Subcutaneous adipose tissue (tissue), 4 donors: Measurements from ENCODE around the gene PCDHGA8. TPM values are rescaled to one million over a fixed set of nuclear protein-coding genes. Genes with fewer than 3 reads are reported as not detected.
"Not testable (repeated sequence)": the region's sequence is repeated elsewhere in the genome, so short reads cannot be mapped to it uniquely, and the experiment has no call there.

Experiments
- CTCF ChIP-seq: fragments of 450-650 bp; IDR thresholded peaks from one replicate; pipeline ENCODE4 v1.5.1; 2016; ENCODE audit warnings: low read depth, mild to moderate bottlenecking, control low read depth, antibody characterized with exemption, moderate library complexity
- total RNA-seq, 4 donors: library from RNA; depleted of rRNA; stranded (reverse); fragments of >200 nt; gene quantifications; one replicate each; pipeline ENCODE4 v1.1.0, GENCODE V29; 2016

The PCDHGA8 gene
- total RNA-seq, 4 donors from 2014 or later, result 1.5 to 2.8 (median 1.5) TPM

DNA sequence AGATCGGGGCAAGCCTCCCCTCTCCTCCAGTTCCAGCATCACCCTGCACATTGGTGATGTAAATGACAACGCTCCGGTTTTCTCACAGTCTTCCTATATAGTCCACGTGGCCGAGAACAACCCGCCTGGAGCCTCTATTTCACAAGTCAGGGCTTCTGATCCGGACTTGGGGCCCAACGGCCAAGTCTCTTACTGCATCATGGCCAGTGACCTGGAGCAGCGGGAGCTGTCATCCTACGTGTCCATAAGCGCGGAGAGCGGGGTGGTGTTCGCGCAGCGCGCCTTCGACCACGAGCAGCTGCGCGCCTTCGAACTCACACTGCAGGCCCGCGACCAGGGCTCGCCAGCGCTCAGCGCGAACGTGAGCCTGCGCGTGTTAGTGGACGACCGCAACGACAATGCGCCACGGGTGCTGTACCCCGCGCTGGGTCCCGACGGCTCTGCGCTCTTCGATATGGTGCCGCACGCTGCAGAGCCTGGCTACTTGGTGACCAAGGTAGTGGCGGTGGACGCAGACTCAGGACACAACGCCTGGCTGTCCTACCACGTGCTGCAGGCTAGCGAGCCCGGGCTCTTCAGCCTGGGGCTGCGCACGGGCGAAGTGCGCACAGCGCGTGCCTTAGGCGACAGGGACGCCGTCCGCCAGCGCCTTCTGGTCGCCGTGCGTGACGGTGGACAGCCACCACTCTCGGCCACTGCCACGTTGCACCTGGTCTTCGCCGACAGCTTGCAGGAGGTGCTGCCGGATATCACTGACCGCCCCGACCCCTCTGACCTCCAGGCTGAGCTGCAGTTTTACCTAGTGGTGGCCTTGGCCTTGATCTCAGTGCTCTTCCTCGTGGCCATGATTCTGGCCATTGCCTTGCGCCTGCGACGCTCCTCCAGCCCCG lies 3.0 kb upstream of the PCDHGA8 start:
- TF ChIP-seq CTCF, result no peak

- TF ChIP-seq CTCF, result no peak
Observed at GRCh38 chr5:141393267-141393666, 834 bp downstream of the PCDHGA8 start.

DNA sequence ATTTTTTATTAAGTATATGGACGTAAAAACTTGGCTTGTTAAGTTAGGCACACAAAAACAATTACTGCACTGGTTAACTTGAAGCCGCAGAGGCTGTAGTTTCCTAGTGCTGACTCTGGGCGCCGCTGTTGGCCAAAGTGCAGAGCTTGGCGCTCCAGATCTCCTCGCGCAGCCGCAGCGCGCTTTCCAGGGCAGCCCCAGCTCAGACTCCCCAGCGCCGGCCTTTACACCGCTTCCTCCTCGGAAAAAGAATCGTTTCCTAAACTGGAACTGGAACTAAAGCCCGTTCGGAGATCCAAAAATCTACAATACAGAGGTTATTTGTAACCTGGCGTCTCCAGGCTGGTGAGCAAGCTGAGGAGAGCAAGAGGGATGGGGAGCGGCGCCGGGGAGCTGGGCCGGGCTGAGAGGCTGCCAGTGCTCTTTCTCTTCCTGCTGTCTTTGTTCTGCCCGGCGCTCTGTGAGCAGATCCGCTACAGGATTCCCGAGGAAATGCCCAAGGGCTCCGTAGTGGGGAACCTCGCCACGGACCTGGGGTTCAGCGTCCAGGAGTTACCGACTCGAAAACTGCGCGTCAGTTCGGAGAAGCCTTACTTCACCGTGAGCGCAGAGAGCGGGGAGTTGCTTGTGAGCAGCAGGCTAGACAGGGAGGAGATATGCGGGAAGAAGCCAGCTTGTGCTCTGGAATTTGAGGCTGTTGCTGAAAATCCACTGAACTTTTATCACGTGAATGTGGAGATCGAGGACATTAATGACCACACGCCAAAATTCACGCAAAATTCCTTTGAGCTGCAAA lies 5.5 kb downstream of the PCDHGA8 start, which contains the start of gene PCDHGB5:
PCDHGB5 (plus strand) TSS at position 192 of the 796 bp plus-strand sequence; CDS start at position 373, 181 bp downstream.
- TF ChIP-seq CTCF, result not testable (repeated sequence)

DNA sequence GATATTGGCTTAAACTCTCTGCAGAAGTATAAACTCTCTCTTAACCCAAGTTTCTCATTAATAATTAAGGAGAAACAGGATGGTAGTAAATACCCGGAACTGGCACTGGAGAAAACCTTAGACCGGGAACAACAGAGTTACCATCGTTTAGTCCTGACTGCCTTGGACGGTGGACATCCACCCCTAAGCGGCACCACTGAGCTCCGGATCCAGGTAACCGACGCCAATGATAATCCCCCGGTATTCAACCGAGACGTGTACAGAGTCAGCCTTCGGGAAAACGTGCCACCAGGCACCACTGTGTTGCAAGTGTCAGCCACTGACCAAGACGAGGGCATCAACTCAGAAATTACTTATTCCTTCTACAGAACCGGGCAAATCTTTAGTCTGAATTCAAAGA lies 6.2 kb downstream of the PCDHGA8 start:
- TF ChIP-seq CTCF, result no peak

- no peak for TF ChIP-seq CTCF
Observed at GRCh38 chr5:141399555-141400258, 7.3 kb downstream of the PCDHGA8 start.

DNA sequence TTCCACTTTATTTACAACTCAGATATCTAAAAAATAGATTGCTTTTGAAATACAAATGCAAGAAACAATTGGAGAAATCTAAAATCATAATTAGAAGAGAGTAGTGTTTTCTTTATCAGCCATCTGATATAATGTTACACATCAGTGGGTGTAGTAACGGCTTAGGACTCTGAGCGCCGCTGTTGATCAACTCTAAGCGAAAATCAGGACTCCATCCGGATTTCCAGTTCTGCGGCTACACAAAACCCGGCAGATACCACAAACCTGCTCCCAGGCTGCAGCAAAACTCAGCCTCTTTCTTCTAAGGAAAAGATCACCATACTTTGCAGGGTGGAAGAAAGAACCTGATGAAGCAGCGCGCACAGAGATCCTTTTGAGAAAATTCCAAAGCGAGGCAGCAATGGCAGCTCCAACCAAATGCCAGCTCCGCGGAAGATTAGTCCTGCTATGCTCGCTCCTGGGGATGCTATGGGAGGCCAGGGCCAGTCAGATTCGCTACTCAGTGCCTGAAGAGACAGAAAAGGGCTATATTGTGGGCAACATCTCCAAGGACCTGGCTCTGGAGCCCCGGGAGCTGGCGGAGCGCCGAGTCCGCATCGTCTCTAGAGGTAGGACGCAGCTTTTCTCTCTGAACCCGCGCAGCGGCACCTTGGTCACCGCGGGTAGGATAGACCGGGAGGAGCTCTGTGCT lies 10.3 kb downstream of the PCDHGA8 start, which contains the start of gene PCDHGA9:
PCDHGA9 (plus strand) TSS at position 226 of the 691 bp plus-strand sequence; CDS start at position 401, 175 bp downstream.
- TF ChIP-seq CTCF, result no peak
